Lung (tissue), 12 donors: ENCODE data around the gene BMPR1B. TPM values are rescaled to one million over a fixed set of nuclear protein-coding genes. Genes with fewer than 3 reads are reported as not detected.

Experiments
- ATAC-seq: fragments of 200-7000 bp; cut with Tn5 transposase; one replicate; pipeline ENCODE4 v1.9.1; 2020; ENCODE audit warnings: moderate number of reproducible peaks; ENCODE audit not compliant: insufficient read depth, low FRiP score
- DNase-seq, 3 donors: peaks; one replicate each; pipeline ENCODE4 v3.0.0-alpha.2; 2013 to 2017
- H3K27ac ChIP-seq, 2 donors: one replicate each; pipeline ENCODE4 v1.5.1; 2013; ENCODE audit warnings: mild to moderate bottlenecking in 2 of 2, moderate library complexity in 2 of 2, control low read depth in 1 of 2, inconsistent platforms in 1 of 2, low read depth in 1 of 2, low read length in 1 of 2
- H3K27me3 ChIP-seq, 3 donors: one replicate each; pipeline ENCODE4 v1.5.1; 2013; ENCODE audit warnings: low read length in 2 of 3; ENCODE audit not compliant: control insufficient read depth in 3 of 3, insufficient read depth in 3 of 3
- H3K36me3 ChIP-seq, 4 donors: one replicate each; pipeline ENCODE4 v1.5.1; 2013; ENCODE audit warnings: low read length in 4 of 4, mild to moderate bottlenecking in 1 of 4, moderate library complexity in 1 of 4; ENCODE audit not compliant: control insufficient read depth in 4 of 4, insufficient read depth in 4 of 4
- H3K4me1 ChIP-seq, 5 donors: one replicate each; pipeline ENCODE4 v1.5.1; 2013; ENCODE audit warnings: low read length in 5 of 5, mild to moderate bottlenecking in 2 of 5, moderate library complexity in 1 of 5; ENCODE audit not compliant: control insufficient read depth in 5 of 5, insufficient read depth in 5 of 5
- H3K4me3 ChIP-seq: one replicate; pipeline ENCODE4 v1.5.1; 2013; ENCODE audit warnings: mild to moderate bottlenecking, control low read depth, moderate library complexity
- H3K9ac ChIP-seq, 2 donors: one replicate each; pipeline ENCODE4 v1.5.1; 2013; ENCODE audit warnings: low read length in 2 of 2, control low read depth in 1 of 2; ENCODE audit not compliant: insufficient read depth in 1 of 2
- H3K9me3 ChIP-seq, 4 donors: one replicate each; pipeline ENCODE4 v1.5.1; 2013; ENCODE audit warnings: low read length in 3 of 4, mild to moderate bottlenecking in 1 of 4, moderate library complexity in 1 of 4; ENCODE audit not compliant: control insufficient read depth in 4 of 4, insufficient read depth in 3 of 4
- WGBS, 2 donors: extraction: QIAGEN DNeasy Blood & Tissue Kit; methylation state at CpG; one replicate each; pipeline ENCODE4 v1.1.7; 2013; 5-methylcytosine and 5-hydroxymethylcytosine counted together
- polyA plus RNA-seq, 2 donors: library from polyadenylated mRNA; stranded (reverse); fragments of 200-250 nt; gene quantifications; one replicate each; pipeline ENCODE4 v1.2.1, GENCODE V29; 2013
- total RNA-seq, 2 donors: library from RNA; depleted of rRNA in 1 of 2; stranded (reverse); fragments of >200 nt in 1 of 2; gene quantifications; one replicate each; pipeline ENCODE4 v1.2.1, GENCODE V29; 2014 to 2021
- TF ChIP-seq, protein P1 (sequence below): IDR thresholded peaks from 2 replicates; pipeline ENCODE4 v1.5.1; 2012; ENCODE audit warnings: mild to moderate bottlenecking; ENCODE audit errors: control extremely low read depth, extremely low read depth
- donor health status: control.
- donor health status: control.
- donor health status: Bipolar disorder and iron deficiency.
- donor health status: healthy.
- donor health status: DM: yes; HTN: yes; CAD: no.

Gene BMPR1B
- total and polyA plus RNA-seq, 4 donors: 0.65 to 7.3 (median 1.9) TPM

GRCh38 chr4:94947681-94948108, 189.9 kb downstream of the BMPR1B start:
- no peak overlapping the region for H3K27ac ChIP-seq
- peaks cover 0 to 2% (median 0%) of the 10 kb centered on the region in 4 donors for H3K9me3 ChIP-seq
- DNase-seq (no peak), ATAC-seq (no peak)
- no peak overlapping the region for H3K4me3 ChIP-seq
- no peaks in the 10 kb centered on the region for H3K4me1 ChIP-seq
- 66 to 80% methylated on average over 4 of the region's 4 CpGs for WGBS, 2 donors
- H3K27me3 ChIP-seq: no peaks in the 10 kb centered on the region
- H3K9ac ChIP-seq: no peak overlapping the region
- H3K36me3 ChIP-seq: no peaks in the 10 kb centered on the region
- TF ChIP-seq, protein P1, sequence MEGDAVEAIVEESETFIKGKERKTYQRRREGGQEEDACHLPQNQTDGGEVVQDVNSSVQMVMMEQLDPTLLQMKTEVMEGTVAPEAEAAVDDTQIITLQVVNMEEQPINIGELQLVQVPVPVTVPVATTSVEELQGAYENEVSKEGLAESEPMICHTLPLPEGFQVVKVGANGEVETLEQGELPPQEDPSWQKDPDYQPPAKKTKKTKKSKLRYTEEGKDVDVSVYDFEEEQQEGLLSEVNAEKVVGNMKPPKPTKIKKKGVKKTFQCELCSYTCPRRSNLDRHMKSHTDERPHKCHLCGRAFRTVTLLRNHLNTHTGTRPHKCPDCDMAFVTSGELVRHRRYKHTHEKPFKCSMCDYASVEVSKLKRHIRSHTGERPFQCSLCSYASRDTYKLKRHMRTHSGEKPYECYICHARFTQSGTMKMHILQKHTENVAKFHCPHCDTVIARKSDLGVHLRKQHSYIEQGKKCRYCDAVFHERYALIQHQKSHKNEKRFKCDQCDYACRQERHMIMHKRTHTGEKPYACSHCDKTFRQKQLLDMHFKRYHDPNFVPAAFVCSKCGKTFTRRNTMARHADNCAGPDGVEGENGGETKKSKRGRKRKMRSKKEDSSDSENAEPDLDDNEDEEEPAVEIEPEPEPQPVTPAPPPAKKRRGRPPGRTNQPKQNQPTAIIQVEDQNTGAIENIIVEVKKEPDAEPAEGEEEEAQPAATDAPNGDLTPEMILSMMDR: no peak

- H3K27ac ChIP-seq: no peak overlapping the region
- DNase-seq (no peak), ATAC-seq (no peak)
- H3K27me3 ChIP-seq: no peaks in the 10 kb centered on the region
- H3K9ac ChIP-seq: no peak overlapping the region
- no peak overlapping the region for H3K4me3 ChIP-seq
- H3K4me1 ChIP-seq: no peaks in the 10 kb centered on the region
- 89 to 93% methylated on average over 2 of the region's 2 CpGs for WGBS, 2 donors
- H3K36me3 ChIP-seq: no peaks in the 10 kb centered on the region
- H3K9me3 ChIP-seq: peaks cover 0 to 2% (median 0%) of the 10 kb centered on the region in 4 donors
- TF ChIP-seq, protein P1: no peak
Observed at GRCh38 chr4:94954251-94954650, 196.5 kb downstream of the BMPR1B start.

DNA sequence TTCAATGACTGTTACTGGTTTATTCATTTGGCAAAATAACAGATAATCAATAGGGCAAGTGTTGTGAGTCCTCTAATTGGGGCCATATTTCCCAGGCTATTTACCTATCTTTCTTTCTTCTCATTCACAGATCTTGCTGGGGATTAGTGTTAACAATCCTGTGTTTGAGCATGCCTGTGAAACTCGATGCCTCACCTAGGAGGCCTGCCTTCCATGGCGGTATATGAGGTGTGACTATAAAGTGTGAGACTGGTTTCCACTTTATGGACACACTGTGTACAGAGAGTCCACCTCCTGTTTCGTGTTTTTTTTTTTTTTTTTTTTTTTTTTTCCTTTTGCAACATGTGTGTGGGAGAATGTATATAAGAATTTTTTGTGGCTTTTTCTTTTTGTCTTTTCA, 199.3 kb downstream of the BMPR1B start:
- Histone ChIP-seq H3K9ac (no peak overlapping the region), H3K27me3 (no peaks in the 10 kb centered on the region), H3K27ac (no peak overlapping the region), H3K36me3 (no peaks in the 10 kb centered on the region), H3K4me3 (no peak overlapping the region), H3K9me3 (peaks cover 0 to 2% (median 0%) of the 10 kb centered on the region in 4 donors), H3K4me1 (no peaks in the 10 kb centered on the region)
- DNase-seq: no peak
- TF ChIP-seq, protein P1: no peak
- ATAC-seq: no peak
- 54 to 72% methylated on average over 3 of the region's 3 CpGs for WGBS, 2 donors

- H3K27ac ChIP-seq: no peak overlapping the region
- TF ChIP-seq, protein P1: no peak
- no peaks in the 10 kb centered on the region for H3K4me1 ChIP-seq
- DNase-seq: no peak
- H3K36me3 ChIP-seq: no peaks in the 10 kb centered on the region
- no peak for ATAC-seq
- H3K27me3 ChIP-seq: no peaks in the 10 kb centered on the region
- no peak overlapping the region for H3K9ac ChIP-seq
- 94 to 97% methylated on average over 1 of the region's 1 CpG for WGBS, 2 donors
- H3K9me3 ChIP-seq: no peaks in the 10 kb centered on the region
- no peak overlapping the region for H3K4me3 ChIP-seq
Observed at GRCh38 chr4:94959307-94959706, 201.6 kb downstream of the BMPR1B start.
